Right renal pelvis (tissue), 4 donors: Measurements from ENCODE around the gene RSBN1L. TPM values are rescaled to one million over a fixed set of nuclear protein-coding genes. Genes with fewer than 3 reads are reported as not detected.
A peak's percentile ranks its signal among the peaks of the same experiment; 100 is the strongest.

ENCODE experiments used
- DNase-seq, 4 donors: peaks; one replicate each; pipeline ENCODE4 v3.0.0-alpha.2; 2013; ENCODE audit warnings: low read depth in 4 of 4, low spot score in 3 of 4, missing footprints in 1 of 4
- polyA plus RNA-seq, 4 donors: library from polyadenylated mRNA; unstranded; fragments of 120-200 nt; gene quantifications; one replicate each; pipeline ENCODE4 v1.2.1, GENCODE V29; 2013; ENCODE audit not compliant: insufficient read length in 4 of 4

Gene RSBN1L
- polyA plus RNA-seq, 4 donors: 28.4 to 37.0 (median 32.2) TPM

DNA sequence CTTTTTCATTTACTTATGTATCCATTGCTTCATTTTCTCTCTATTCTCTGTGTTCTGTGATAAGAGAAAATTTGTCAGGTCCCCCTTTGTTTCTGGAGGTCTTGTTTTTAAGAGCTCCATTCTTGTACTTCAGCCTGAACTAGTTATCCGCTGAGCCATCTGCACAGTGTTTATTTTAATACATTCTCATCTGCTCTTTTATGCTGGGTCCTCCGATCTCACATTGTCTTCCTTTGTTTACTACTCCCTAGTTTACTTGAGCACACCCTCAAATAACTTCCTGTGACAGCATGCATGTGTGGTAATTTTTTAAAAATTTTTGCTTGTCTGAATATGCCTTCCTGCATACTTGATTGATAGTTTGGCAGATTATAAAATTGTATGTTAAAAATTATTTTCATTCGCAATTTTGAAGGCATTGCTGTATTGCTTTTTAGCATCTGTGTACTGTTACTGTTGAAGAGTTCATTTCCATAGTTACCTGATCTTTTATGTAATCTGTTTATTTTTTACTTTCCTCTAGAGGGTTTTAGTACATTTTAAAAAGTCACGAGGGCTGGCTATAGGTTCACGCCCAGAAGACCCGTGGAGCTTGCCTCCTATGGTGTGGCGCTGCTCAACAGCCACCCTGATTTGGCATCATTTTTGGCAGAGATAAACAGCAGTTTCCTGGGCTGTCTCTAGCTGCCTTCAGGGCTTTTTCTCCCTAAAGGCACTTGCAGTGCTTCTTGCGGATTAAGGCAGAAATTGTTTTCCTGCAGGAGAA is 31.9 kb downstream of the RSBN1L start:
- DNase-seq: no peak

DNA sequence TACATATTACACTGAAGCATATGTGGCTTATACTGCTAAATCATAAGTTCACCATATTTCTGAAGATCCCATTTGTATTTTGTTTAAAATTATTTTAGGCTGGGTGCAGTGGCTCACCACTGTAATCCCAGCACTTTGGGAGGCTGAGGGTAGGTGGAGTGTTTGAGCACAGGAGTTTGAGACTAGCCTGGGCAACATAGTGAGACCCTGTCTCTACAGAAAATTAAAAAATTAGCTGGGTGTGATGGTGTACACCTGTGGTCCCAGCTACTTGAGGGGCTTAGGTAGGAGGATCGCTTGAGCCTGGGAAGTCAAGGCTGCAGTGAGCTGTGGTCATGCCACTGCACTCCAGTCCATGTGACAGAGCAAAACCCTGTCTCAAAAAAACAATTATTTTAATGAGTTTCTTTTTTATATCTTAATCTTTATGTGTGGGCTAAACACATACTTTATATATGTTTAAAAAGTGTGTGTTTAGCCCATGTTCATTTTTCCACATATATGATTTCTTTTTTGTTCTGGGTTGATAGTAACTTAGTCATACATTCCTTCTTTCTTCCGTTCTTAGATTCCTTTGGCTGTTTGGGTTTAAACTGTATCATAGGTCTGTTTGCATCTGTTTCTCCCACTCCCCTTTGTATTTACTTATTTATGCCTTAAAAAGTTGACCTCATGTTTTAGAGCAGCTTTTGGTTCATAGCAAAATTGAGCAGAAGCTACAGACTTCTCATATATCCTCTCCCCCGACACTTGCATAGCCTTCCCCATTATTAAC is 33.5 kb downstream of the RSBN1L start:
- no peak for DNase-seq

DNA sequence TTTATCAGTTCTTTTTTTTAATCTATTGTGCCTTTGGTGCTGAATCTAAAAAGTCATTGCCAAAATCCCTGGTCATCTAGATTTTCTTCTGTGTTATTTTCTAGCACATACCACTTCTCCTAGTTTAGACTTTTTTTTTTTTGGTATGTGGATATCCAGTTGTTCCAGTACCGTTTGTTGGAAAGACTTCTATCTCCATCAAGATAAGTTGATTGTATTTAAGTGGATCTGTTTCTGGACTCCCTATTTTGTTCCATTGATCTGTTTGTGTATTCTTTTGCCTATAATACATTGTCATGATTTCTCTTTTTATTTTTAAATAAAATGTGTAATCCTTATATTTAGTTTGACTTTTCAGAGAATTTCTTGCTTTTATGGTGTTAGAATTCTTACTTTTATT is 35.5 kb downstream of the RSBN1L start:
- no peak for DNase-seq

GRCh38 chr7:77734659-77735421 is 38.6 kb downstream of the RSBN1L start:
- DNase-seq: no peak

DNA sequence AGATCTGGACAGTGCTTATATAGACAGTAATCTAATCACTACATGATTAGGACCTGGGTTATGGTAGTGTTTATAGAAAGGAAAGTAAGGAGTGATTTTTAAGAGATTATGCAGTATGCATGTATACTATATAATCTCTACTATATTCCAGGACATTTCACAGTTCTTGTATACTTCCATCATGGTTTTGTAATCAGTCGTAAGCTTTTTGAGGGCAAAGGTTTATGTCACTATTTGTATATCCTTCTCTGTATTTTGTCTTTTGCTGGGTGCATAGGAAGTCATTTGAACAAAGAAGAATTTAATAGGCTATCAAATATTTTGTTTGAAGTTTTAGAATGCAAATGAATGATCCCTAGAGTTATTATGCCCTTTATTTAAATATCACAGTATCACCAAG is 39.2 kb downstream of the RSBN1L start:
- no peak for DNase-seq

- DNase-seq: no peak
Measured at GRCh38 chr7:77736991-77737390, 40.7 kb downstream of the RSBN1L start.

GRCh38 chr7:77738382-77738781 is 42.1 kb downstream of the RSBN1L start:
- DNase-seq: no peak

DNA sequence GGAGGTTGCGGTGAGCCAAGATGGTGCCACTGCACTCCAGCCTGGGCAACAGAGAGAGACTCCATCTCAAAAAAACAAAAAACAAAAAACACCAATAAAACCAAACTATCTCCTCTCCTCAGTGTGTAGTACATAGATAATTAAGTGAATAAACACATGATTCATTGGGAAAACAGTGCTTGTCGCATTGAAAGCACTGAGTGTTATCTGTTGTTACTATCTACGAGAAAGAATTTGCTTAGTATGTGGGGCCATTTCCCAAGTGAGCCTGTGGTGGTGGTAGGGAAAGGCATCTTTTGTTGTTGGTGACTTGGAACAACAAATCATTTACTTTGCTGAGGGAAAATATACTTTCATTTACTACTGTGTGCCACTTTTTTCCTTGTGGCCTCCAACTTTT is 42.6 kb downstream of the RSBN1L start:
- DNase-seq: no peak

GRCh38 chr7:77740257-77740656 is 44.0 kb downstream of the RSBN1L start:
- DNase-seq: no peak

GRCh38 chr7:77743518-77743917 is 47.3 kb downstream of the RSBN1L start:
- DNase-seq: no peak

GRCh38 chr7:77745746-77746145 is 49.5 kb downstream of the RSBN1L start:
- no peak for DNase-seq

DNA sequence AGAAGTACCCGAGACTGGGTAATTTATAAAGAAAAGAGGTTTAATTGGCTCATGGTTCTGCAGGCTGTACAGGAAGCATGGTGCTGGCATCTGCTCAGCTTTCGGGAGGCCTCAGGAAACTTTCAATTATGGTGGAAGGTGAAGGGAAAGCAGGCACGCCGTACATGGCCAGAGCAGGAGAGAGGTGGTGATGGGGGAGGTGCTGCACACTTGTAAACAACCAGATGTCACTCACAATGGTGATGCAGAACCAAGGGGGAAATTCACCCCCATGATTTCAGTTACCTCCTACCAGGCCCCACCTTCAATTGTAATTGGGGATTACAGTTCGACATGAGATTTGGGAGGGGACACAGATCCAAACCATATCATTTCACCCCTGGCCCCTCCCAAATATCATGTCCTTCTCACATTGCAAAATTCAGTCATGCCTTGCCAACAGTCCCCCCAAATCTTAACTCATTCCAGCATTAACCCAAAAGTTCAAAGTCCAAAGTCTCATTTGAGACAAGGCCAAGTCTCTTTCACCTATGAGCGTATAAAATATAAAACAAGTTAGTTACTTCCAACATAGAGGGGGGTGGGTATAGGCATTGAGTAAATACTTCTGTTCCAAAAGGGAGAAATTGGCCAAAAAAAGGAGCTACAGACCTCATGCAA is 50.0 kb downstream of the RSBN1L start:
- DNase-seq: no peak

- no peak for DNase-seq
Measured at GRCh38 chr7:77746824-77747165, 50.5 kb downstream of the RSBN1L start.

- no peak for DNase-seq
Measured at GRCh38 chr7:77747178-77747577, 50.9 kb downstream of the RSBN1L start.

GRCh38 chr7:77747718-77748117 is 51.5 kb downstream of the RSBN1L start:
- no peak for DNase-seq

GRCh38 chr7:77752016-77752415 is 55.8 kb downstream of the RSBN1L start:
- DNase-seq: no peak

DNA sequence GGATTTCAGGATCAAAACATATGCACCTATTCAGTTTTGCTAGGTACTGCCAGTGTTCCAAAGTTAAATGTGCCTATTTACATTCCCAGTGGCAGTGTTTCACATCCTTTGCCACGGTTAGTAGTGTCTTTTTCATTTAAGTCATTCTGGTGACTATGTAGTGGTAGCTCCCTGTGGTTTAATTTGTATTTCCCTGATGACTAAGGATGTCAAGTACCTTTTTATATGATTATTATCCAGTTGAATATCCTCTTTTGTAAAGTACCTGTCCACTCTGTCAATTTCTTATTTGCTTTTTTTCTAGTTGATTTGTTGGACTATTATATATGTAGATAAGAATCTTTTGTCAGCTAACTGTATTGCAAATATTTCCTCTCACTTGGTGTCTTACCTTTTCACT is 56.9 kb downstream of the RSBN1L start:
- no peak for DNase-seq

- DNase-seq: no peak
Measured at GRCh38 chr7:77757589-77757988, 61.3 kb downstream of the RSBN1L start.

- DNase-seq: peak; percentile 43 to 57 (median 52)
Measured at GRCh38 chr7:77759294-77759889, 63.1 kb downstream of the RSBN1L start.

DNA sequence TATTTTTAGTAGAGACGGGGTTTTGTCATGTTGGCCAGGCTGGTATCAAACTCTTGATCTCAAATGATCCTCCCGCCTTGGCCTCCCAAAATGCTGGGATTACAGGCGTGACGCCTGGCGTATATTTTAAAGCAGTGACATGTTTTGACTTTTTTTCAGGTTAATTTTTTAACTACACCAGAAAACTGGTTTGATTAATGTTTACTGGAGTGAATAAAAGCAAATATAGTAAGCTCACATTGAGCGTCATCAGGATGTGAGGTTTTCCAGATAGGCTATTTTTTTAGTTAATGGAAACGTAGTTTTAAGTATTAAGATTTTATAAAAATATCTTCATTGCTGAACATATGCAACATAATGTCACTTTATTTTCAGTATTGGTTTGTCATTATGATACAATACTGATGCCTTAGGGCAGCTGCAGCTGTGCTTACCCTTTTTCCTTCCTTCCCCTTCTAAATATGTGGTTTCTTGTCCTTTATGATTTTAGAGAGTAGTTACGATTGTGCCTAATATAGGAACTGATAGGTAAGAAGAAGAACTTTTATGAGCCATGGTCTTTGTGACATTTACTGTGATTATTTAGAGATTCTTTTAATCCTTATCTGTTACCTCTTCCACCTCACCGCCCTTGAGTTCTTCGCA is 64.7 kb downstream of the RSBN1L start:
- DNase-seq: no peak
